ENCODE data around the gene CEP350.
"Not testable (repeated sequence)": the region's sequence is repeated elsewhere in the genome, so short reads cannot be mapped to it uniquely, and the experiment has no call there.

Gene CEP350

DNA sequence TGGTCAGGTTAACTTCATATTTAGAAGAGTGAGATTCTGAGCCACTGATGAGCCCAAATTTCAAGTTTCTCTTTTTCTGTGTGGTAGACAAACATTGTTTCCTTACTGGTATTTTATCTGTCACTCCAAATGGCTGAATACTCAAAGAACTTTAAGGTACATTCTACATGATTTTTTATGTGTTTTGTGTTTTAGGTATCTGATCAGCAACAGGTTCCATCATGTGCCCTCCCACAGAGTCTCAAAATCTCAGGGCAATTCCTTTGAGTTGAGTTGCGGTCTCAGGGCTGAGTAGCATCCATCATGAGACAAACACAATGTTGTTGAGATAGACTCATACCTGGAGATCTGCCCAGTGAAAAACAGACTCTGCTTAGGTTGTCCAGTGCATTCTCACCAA, 14.7 kb upstream of the CEP350 start:
- DNase-seq (ENCODE audit: low read depth in 2 of 2) = no peak

DNA sequence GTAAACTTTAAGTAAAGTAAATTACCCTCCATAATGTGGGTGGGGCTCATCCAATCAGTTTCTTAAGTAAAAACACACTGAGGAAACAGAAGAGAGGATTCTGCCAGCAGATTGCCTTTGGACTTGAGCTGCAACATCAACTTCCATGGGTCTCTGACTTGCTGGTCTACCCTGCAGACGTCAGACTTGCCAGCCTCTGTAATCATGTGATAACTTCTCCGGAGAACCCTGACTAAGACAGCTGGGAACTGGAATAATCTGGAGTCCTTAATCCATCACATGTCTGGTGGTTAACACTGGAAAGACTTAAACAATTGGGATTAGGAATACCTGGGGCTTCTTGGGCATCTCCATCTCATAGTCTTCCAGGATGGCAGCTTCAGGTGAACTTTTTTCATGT, 13.2 kb upstream of the CEP350 start:
- no peak for DNase-seq (ENCODE audit: low read depth in 2 of 2)

DNA sequence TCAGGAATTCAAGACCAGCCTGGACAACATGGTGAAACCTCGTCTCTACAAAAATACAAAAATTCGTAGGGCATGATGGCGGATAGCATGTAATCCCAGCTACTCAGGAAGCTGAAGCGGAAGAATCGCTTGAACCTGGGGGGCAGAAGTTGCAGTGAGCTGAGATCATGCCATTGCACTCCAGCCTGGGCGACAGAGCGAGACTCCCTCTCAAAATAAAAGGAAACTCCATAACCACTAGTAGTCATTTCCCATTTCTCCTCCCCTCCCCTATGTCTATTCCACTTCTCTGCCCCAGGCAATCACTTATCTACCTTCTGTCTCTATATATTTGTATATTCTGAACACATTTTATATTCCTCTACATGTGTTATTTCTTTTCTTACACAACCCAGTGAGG, 4.0 kb upstream of the CEP350 start:
- no peak for DNase-seq (ENCODE audit: low read depth in 2 of 2)

DNA sequence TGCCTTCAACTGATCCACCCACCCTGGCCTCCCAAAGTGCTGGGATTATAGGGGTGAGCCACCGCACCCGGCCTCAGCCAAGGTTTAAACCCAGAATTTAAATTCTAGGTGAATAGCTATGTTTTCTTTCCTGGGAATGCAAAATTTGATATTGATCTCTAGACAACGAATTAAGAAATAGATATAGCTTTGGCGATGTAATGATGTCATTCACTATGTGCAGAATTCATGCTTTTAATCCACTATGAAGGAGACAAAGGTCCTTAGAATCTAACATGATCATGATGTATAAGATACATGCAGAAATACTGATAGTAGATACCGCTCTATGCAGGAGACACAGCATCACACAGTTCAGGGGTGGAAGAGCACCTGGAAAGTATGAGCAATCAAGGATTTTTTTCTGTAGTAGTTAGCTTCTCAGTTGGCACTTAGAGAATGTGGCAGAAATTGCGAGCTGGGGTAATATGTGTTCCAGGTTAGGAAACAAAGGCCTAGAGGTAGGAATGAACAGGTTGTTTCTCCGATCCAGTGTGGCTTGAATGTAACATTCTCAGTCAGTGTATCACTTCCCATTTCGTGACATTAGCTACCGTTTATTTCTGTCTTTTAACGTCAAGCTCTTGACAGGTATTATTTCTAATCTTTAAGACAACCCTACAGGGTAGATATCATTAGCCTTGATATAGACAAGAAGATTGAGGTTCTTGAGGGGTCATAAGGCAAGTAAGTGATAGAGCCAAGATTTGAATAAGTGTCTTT, 3.0 kb upstream of the CEP350 start:
- DNase-seq (ENCODE audit: low read depth in 2 of 2) = no peak

DNA sequence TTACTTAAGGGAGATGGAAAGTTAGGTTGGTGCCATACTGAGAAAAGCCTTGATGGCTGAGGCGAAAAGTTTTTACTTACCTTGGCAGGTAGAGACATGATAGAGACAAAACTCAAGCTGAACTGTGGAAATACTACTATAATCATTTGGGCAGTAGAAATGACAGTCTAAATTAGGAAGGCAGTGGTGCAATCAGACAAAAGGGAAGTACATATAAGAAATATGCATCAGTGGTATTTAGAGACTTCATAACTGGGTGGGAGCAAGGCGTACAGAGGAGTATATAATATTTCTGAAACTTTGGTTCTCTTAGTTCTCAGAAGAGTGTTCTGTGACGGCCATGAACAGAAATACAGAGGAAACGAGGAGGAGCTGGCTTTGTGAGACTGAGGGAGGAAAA, 2.4 kb upstream of the CEP350 start:
- no peak for DNase-seq (ENCODE audit: low read depth in 2 of 2)

DNA sequence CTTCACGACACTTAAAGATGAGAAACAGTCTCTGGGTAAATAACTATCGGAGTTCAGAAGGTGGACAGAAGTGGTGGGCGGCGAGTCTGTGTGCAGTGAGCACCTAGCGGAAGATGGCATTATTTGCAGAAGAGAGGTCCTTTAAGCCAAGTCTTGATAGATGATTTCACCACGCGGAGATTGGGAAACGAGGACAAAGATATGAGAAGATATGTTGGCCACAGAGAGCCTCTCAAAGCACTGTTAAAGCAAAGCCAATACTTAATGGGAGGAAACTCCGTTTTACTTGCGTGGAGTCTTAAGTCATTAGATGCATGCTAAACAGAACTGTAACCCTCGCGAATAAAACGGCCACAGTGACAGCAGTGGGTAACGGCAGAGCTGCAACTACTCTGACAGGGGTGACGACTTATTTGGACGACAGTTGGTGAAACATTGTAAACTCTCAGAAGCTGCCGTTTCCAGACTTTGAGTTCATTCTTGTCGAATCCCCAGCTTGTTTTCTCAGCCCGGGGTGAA, 577 bp upstream of the CEP350 start:
- DNase-seq (ENCODE audit: low read depth in 2 of 2) = peak; percentile 31 to 40

DNA sequence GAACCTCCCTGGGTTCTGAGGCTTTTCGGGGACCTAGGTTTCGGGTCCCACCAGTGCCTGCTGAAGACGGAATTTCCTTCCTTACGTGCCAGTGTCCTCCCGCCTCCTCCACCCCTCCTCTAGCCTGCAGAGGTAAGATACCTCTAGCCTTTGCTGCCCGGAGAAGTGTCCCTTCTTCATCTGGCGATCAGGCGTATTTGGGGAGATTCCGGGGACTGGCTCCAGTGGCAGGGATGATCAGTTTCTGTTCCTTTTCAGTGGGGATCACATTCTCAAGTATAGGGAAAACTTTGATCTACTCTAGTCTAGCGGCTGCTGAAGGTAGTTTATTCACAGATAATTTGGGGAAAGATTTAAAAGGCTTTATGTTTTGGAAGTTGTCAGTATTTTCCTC, 674 bp downstream of the CEP350 start:
- no peak for DNase-seq (ENCODE audit: low read depth in 2 of 2)

DNA sequence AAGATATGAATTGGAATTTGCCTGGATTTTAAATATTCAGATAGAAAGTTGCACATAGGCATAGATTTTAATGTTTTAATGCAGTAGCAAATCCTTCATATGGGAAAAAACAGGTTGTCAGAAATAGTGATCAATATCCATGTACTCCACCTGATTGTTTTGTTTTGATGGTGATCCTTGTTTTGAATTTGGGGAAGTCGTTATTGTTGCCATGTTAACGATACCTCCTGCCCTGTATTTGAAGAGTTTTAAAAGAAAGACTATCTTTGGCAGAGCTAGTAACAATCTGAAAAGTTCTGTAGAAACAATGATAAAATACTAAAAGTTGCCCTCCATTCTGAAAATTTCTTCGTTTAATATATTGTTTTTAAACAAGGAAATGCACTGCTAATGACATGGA, 1.1 kb downstream of the CEP350 start:
- DNase-seq (ENCODE audit: low read depth in 2 of 2) = no peak

DNA sequence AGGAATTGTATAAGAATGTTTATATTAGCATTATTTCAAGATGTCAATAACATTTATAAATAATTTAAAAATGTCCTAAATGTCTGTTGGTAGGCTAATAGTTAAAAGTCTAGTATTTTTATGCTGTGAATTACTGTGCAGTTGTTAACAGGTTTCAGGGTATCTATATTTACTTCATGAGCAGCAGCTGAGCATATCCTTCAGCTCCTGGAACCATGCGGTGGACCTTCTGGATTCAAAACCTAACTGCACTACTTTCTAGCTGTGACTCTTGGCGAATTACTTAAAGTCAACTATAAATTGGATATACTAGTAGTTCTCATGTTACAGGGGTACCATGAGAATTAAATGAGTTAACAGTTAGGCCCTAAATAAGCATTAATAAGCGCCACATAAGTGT, 3.7 kb downstream of the CEP350 start:
- no peak for DNase-seq (ENCODE audit: low read depth in 2 of 2)

DNA sequence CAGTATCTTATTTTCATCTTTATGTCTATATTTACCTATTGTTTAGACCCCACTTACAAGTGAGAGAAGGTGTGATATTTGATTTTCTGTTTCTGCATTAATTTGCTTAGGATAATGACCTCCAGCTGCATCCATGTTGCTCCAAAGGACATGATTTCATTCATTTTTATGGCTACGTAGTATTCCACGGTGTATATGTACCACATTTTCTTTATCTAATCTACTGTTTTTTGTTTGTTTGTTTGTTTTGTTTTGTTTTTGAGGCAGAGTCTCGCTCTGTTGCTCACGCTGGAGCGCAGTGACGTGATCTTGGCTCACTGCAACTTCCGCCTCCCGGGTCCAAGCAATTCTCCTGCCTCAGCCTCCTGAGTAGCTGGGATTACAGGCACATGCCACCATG, 7.6 kb downstream of the CEP350 start:
- DNase-seq (ENCODE audit: low read depth in 2 of 2) = not testable (repeated sequence)

DNA sequence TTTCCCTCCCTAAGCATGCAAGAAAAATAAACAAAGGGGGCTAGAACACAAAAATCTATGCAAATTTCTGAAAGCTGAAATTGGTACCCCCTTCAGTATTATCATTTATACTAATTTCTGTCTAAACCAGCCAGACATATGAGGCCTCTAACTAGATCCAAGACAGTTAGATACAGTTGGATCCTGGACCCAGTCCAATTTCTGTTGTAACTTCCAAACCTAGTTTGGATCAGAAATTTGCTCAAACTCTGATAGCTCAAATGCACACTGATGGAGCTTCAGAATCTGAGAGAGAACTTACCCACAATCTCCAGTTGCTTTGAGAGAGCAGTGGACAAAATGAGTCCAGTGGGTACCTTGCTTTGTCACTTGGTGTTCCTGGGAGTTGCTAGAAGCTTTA, 11.9 kb downstream of the CEP350 start:
- DNase-seq (ENCODE audit: low read depth in 2 of 2) = no peak

DNA sequence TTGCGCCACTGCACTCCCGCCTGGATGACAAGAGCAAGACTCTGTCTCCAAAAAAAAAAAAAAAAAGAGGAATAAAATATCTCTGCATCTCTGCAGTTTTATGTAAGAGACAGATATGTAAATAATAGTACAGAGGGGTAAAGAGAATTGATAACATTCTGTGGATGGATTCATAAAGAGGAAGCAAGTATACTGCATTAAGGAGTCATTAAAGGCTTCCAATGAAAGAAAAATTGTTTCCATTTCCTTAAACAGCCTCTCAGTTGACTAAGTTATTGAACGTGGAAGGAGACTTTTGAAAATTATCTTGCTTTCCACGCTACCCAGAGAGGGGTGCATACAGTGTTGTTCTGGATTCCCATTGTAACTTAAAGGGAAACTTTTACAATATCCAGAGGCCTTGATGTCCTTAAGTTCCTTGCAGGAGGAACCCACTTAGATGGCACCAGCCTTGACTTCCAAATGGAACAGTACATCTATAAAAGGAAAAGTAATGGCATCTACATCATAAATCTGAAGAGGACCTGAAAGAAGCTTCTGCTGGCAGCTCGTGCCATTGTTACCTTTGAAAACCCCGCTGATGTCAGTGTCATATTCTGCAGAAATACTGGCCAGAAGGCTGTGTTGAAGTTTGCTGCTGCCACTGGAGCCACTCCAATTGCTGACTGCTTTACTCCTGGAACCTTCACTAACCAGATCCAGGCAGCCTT, 13.8 kb downstream of the CEP350 start:
- DNase-seq (ENCODE audit: low read depth in 2 of 2) = no peak

DNA sequence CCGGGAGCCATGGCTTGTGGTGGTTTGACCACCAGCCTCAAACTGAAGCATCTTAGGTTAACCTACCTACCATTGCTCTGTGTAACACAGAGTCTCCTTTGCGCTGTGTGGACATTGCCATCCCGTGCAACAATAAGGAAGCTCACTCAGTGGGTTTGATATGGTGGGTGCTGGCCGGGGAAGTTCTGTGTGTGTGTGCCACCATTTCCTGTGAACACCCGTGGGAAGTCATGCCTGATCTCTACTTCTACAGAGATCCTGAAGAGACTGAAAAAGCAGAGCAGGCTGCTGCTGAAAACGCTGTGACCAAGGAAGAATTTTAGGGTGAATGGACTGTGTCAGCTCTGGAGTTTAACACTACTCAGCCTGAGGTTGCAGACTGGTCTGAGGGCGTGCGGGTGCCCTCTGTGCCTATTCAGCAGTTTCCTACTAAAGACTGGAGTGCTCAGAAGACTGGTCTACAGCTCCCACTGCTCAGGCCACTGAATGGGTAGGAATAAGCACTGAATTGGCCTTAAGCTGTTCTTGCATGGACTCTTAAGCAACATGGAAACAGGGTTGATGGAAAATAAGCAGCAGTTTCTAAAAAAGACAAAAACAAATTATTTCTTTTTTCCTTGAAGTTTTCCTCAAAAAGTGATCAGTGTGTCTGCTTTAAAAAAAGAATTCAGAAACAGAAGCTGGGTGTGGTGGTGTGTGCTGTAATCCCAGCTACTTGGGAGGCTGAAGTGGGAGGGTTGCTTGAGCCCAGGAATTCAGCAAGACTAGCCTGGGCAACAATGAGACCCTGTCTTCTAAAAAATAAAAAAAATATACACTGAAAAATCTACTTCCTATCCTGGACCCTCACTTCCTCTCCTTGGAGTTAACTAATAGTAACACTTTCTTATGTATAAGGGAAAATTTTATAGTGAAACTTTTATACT, 14.6 kb downstream of the CEP350 start:
- DNase-seq (ENCODE audit: low read depth in 2 of 2) = no peak

DNA sequence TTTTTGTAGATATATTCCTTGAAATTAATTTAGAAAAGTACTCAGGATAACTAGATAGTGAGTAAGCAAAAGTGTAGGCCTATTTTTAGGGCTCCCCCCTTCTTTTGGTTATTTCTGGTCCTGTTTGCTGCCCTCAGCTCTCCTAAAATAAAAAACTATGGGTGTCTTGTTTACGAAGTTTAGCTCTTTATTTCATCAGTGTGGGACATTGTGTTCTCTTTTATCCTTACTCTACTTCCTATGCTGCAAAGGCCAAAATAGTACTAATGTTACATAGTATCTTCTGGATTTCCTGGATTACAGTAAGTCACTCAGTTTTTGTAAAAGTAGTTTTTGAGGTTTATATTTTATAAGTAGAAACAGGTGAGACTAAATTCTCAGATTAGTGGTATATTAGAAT, 15.4 kb downstream of the CEP350 start:
- no peak for DNase-seq (ENCODE audit: low read depth in 2 of 2)

DNA sequence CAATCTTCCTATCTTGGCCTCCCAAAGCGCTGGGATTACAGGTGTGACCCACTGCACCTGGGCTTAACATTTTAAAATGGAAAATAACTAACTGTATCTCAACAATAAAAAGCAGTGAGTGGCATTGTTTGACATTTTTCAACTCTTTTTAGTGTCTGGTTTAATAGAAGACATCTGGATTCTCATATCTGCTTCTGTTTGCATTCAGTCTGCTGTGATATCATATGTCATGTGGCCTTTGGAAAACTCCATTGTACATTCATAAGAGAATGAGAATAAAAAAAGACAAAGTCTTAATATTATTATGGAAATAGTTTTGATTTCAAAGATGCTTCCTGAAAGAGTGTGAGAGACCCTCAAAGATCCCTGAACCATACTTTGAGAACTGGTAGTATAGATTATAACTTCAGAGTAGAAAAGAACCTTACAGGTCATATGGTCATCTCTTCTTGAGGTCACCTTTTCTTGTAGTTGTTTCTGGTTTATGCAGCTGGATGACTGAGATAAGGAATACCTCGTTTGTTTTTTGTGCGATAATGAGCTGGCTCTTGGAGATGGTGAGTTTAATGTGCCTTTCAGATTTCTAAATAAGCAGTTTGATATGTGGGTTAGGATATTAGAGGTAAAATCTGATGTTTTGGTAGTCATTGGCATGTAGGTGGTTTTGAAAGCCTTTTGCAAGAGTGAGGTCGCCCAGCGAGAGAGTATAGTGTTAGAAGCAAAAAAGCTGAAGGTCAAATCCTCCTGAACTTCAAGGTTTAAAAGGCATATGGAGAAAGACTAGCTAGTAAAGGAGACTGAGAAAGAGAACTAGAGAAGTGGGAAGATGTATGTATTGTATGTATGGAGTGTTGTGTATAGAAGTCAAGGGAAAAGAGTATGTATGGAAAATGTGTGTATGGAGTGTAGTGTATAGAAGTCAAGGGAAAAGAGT, 17.2 kb downstream of the CEP350 start:
- no peak for DNase-seq (ENCODE audit: low read depth in 2 of 2)

DNA sequence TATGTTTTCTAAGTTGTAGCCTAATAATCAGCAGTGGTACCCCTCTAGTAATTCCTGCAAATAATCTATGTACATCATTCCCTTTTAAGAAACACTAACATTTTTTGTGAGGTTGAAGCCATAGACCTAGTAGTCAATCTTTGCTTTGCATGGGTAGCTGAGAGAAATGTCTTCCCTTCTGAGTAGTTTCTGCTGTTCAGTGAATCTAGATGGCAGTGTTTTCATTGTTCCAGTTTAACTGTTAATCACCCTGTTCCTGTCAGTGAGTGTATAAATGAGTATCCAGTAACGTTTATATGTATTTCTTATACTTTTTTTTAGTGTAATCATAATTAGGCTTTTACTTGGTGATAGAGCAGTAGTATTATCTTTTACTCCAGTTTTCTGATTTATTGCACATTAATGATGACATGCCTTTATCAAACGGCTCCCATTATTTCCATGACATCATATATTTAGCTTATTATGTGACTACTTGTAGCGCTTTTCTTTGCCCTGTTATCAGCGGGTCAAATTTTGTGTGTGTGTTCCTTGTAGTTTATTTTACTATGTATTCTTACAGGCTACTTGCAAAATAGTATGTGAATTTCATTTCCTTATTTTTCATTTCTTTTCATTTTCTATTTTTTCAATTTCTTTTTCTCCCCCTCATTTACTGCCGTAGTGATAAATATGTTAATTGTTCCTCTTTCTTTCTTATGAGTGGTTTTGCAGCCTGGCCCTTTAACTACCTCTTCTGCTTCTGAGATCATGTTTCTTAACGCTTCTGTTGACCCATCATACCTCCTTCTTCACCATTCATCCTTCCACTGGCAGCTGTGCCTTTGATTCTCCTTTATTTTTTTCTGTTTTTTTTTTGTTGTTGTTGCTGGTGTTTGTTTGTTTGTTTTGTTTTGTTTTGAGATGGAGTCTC, 18.8 kb downstream of the CEP350 start:
- no peak for DNase-seq (ENCODE audit: low read depth in 2 of 2)

DNA sequence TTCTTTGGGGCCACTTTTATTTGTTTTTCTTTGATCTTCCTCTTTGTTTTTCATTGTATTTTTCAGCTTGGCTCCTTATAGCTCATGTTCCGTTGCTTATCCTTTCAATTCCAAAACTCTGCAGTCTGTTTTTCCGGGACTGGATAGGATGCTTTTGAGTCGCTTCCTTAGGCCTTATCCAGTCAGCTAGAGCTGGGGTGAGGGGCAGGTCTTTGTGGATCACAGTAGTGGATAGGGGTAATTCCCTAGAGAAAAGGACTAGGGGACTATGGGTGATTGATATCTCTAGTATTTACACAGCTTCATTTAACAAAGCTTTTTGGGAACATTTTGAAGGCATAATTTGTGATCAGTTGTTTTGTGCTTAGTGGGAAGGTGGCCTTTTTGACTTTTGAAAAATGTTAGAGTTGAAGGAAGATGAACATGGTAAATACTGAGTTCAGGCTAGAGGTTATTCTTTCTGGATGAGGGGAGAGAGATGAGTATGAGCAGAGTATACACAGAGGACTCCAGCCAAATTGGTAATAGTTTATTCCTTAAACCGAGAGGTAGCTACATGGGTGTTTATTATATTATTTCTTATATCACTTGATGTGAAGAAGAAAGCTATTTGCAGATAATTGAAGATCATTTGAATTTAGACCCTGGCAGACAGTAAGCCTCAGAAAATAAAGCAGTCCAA, 22.5 kb downstream of the CEP350 start:
- DNase-seq (ENCODE audit: low read depth in 2 of 2) = no peak

DNA sequence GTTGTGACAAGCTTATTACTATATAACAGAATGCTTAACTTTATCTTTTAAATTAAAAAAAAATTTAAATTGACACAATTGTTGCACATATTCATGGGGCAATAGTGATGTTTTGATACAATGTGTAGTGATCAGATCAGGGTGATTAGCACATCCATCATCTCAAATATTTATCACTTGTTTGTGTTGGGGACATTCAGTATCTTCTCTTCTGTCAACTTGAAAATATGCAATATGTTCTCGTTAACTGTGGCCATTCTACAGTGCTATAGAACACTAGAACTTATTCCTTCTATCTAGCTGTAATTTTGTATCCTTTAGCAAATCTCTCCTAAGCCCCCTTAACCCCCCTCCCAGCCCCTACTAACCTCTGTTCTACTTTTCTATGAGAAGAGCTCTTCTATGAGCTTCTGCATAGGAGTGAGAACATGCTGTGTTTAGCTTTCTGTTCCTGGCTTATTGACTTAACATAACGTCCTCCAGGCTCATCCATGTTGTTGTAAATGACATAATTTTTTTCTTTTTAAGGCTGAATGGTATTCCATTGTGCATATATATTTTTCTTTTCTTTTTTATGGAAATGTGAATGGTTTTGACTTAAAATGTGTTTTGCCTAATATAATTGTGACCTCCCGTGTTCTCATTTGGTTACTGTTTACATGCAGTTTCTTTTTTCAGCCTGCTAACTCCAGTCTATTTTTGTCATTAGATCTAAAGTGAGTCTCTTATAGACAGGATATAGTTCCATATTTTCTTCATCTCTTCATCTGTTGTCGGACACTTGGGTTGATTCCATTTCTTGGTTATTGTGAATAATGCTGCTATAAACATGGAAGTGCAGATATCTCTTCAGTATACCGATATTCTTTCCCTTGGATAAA, 23.8 kb downstream of the CEP350 start:
- no peak for DNase-seq (ENCODE audit: low read depth in 2 of 2)
